Astrocyte of the spinal cord (primary cell): ENCODE measurements around the gene TMEM33.
"Not testable (repeated sequence)": the region's sequence is repeated elsewhere in the genome, so short reads cannot be mapped to it uniquely, and the experiment has no call there.

Experiments used
- DNase-seq: peaks from one replicate; pipeline ENCODE4 v3.0.0; 2011; ENCODE audit warnings: low read depth, low spot score
- H3K4me3 ChIP-seq: 2 replicates; pipeline ENCODE4 v1.5.1; 2011; ENCODE audit warnings: low read depth, mild to moderate bottlenecking, low read length, moderate library complexity
- in situ Hi-C: cut with HindIII; loops from 2 replicates; pipeline ENCODE4 v1.10.0; 2017; ENCODE audit warnings: low sequenced_read_pairs
- TF ChIP-seq, protein P1 (sequence below): IDR thresholded peaks from 2 replicates; pipeline ENCODE4 v1.5.1; 2012; ENCODE audit warnings: low read depth, mild to moderate bottlenecking, low read length, inconsistent platforms

The TMEM33 gene

DNA sequence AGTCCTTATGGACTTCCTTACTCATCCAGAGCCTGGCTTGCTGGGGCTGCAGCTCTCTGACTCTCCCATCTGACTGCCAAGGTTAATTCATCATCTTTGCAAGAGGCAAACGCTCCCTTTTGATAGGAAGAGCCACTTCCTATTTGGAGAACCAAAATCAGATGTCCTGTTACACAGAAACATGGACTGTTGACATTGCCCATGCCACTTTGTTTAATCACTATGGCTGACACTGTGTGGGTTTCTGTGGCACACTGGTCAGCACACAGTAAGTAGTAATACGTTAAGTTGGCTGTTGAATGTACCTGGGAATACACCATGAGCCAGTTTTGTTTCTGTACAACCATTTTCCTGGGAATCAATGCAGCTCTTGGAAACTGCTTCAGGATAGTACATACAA lies 45.1 kb upstream of the TMEM33 start:
- TF ChIP-seq, protein P1, sequence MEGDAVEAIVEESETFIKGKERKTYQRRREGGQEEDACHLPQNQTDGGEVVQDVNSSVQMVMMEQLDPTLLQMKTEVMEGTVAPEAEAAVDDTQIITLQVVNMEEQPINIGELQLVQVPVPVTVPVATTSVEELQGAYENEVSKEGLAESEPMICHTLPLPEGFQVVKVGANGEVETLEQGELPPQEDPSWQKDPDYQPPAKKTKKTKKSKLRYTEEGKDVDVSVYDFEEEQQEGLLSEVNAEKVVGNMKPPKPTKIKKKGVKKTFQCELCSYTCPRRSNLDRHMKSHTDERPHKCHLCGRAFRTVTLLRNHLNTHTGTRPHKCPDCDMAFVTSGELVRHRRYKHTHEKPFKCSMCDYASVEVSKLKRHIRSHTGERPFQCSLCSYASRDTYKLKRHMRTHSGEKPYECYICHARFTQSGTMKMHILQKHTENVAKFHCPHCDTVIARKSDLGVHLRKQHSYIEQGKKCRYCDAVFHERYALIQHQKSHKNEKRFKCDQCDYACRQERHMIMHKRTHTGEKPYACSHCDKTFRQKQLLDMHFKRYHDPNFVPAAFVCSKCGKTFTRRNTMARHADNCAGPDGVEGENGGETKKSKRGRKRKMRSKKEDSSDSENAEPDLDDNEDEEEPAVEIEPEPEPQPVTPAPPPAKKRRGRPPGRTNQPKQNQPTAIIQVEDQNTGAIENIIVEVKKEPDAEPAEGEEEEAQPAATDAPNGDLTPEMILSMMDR, result no peak
- no peak overlapping the region for H3K4me3 ChIP-seq
- DNase-seq, result no peak
- in situ Hi-C loops, result no loop called here

DNA sequence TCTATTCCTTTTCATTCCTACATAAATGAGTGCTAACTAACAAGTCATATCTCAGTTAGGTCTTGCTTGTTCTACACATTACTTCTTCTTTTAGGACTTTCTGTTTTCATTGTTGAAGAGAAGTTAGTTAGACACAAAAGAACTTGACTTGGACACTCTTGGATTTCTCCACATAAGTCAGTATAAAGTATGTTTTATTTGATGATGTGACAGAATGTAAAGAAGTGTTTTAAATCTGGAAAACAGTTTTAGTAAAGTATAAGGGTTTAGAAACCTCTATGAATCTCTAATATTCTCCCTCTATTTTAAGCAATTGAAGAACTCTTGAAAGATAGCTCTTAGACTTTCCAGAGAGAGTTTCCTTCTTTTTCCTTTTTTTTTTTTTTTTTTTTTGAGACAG lies 38.6 kb upstream of the TMEM33 start:
- TF ChIP-seq, protein P1, result no peak
- no peak for DNase-seq
- H3K4me3 ChIP-seq, result no peak overlapping the region
- in situ Hi-C loops, result no loop called here

DNA sequence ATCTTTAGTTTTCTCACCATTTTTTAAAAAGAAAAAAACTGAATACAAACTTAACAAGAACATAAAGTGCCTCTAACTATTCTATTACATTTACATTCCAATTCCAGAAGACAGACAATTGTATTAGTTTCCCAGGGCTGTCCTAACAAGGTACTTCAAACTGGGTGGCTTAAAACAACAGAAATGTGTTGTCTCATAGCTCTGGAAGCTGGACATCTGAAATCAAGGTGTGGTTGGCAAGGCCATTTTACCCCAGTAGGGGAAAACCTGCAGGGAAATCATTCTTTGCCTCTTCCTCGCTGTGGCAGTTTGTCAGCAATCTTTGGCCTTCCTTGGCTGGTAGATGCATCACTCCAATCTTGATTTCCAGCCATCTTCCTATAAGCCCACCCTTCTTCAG lies 37.5 kb upstream of the TMEM33 start:
- no peak for DNase-seq
- in situ Hi-C loops, result no loop called here
- TF ChIP-seq, protein P1, result no peak
- H3K4me3 ChIP-seq, result no peak overlapping the region

DNA sequence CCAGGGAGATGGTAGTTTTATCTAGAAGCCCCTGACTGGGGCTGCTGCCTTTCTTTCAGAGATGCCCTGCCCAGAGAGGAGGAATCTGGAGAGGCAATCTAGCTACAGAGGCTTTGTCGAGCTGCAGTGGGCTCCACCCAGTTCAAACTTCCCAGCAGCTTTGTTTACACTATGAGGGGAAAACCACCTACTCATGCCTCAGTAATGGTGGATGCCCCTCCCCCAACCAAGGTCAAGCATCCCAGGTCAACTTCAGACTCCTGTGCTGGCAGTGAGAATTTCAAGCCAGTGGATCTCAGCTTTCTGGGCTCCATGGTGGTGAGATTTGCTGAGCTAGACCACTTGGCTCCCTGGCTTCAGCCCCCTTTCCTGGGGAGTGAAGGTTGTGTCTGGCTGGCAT lies 26.1 kb upstream of the TMEM33 start:
- DNase-seq, H3K4me3 ChIP-seq, in situ Hi-C loops: not testable (repeated sequence)

DNA sequence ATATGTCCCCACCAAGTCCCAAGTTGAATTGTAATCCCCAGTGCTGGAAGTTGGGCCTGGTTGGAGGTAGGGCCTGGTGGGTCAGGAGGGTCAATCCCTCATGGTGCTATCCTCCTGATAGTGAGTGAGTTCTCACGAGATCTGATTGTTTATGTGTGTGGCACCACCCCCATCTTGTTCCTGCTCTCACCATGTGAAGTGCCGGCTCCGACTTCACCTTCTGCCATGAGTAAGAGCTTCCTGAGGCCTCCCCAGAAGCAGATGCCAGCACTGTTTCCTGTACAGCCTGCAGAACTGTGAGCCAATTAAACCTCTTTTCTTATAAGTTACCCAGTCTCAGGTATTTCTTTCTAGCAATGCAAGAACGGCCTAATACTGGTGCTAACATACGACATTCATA lies 22.7 kb upstream of the TMEM33 start:
- H3K4me3 ChIP-seq, result no peak overlapping the region
- DNase-seq, result no peak
- TF ChIP-seq, protein P1, result no peak
- in situ Hi-C loops, result no loop called here

DNA sequence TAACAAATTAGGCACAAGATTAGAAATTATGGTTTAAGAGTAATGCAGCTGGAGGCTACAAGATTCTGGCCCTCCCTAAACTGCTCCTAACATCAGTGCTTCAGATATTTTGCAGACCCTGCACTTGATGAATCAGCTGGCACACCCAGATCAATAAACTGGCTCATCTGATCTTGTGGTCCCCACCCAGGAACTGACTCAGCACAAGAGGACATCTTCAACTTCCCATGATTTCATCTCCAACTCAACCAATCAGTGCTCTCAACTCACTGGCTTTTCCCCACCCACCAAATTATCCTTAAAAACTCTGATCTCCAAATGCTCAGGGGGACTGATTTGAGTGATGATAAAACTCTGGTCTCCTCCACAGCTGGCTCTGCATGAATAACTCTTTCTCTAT lies 21.7 kb upstream of the TMEM33 start:
- no peak overlapping the region for H3K4me3 ChIP-seq
- in situ Hi-C loops, result no loop called here
- no peak for DNase-seq
- TF ChIP-seq, protein P1, result no peak

DNA sequence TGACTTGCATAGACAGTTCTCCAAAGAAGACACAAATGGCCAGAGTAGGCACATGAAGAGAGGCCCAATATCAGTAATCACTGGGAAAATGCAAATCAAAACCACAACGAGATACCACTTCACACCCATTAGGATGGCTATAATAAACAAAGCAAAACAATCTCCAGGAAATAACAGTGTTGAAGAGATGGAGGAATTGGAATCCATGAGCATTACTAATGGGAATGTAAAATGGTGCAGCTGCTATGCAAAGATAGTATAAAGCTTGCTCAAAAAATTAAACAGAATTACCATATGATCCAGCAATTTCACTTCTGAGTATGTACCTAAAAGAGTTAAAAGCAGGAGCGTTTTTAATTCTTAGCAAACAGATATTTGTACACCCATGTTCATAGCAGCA lies 17.0 kb upstream of the TMEM33 start:
- no peak for DNase-seq
- in situ Hi-C loops, result no loop called here
- TF ChIP-seq, protein P1, result no peak
- no peak overlapping the region for H3K4me3 ChIP-seq

DNA sequence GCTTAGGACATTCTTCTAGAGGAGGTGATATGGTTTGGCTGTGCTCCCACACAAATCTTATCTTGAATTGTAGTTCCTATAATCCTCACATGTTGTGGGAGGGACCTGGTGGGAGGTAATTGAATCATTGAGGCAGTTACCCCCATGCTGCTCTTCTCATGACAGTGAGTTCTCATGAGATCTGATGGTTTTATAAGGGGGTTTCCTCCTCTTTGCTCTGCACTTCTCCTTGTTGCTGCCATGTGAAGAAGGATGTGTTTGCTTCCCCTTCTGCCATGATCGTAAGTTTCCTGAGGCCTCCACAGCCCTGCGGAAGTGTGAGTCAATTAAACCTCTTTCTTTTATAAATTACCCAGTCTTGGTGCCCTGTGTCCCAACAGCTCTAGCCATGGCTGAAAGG lies 14.8 kb upstream of the TMEM33 start:
- H3K4me3 ChIP-seq, in situ Hi-C loops, DNase-seq: not testable (repeated sequence)
